GM18873 (cell line): ENCODE measurements around the gene PCDHB15.
"Not testable (repeated sequence)": the region's sequence is repeated elsewhere in the genome, so short reads cannot be mapped to it uniquely, and the experiment has no call there.

ENCODE experiments used
- ATAC-seq: cut with Tn5 transposase; IDR thresholded peaks from one replicate; pipeline ENCODE4 v1.9.1; 2021; ENCODE audit warnings: mild to moderate bottlenecking, moderate library complexity, moderate number of reproducible peaks; ENCODE audit not compliant: unreplicated experiment, low FRiP score

The PCDHB15 gene

GRCh38 chr5:141246971-141247370 is 1.8 kb downstream of the PCDHB15 start:
- ATAC-seq, result not testable (repeated sequence)

- not testable (repeated sequence) for ATAC-seq
These were observed 2.2 kb downstream of the PCDHB15 start for GRCh38 chr5:141247434-141247833.

- ATAC-seq, result no peak
These were observed 5.4 kb downstream of the PCDHB15 start for GRCh38 chr5:141250576-141250975.

GRCh38 chr5:141258464-141258863 is 13.3 kb downstream of the PCDHB15 start:
- ATAC-seq, result no peak

GRCh38 chr5:141258948-141259347 is 13.8 kb downstream of the PCDHB15 start:
- no peak for ATAC-seq

- ATAC-seq, result no peak
These were observed 15.5 kb downstream of the PCDHB15 start for GRCh38 chr5:141260458-141261237.

- no peak for ATAC-seq
These were observed 16.0 kb downstream of the PCDHB15 start for GRCh38 chr5:141261238-141261546.

GRCh38 chr5:141269195-141269594 is 24.0 kb downstream of the PCDHB15 start:
- no peak for ATAC-seq

GRCh38 chr5:141272906-141273305 is 27.7 kb downstream of the PCDHB15 start:
- no peak for ATAC-seq

GRCh38 chr5:141298376-141298775 is 53.2 kb downstream of the PCDHB15 start:
- no peak for ATAC-seq
